CD14-positive monocyte (primary cell): ENCODE results near the gene CSE1L. TPM values are rescaled to one million over a fixed set of nuclear protein-coding genes. Genes with fewer than 3 reads are reported as not detected.
"Not testable (repeated sequence)": the region's sequence is repeated elsewhere in the genome, so short reads cannot be mapped to it uniquely, and the experiment has no call there.

ENCODE experiments used
- DNase-seq, 3 donors: peaks; one replicate each; pipeline ENCODE4 v3.0.0-alpha.2; 2011 to 2022
- H2AFZ ChIP-seq: 2 replicates; pipeline ENCODE4 v1.6.0; 2012; ENCODE audit warnings: mild to moderate bottlenecking, low read depth, low read length, inconsistent platforms; ENCODE audit not compliant: insufficient read depth, poor library complexity, severe bottlenecking
- H3K27ac ChIP-seq, 2 donors: 1 replicate in 1 of 2; 2 replicates in 1 of 2; pipeline ENCODE4 v1.5.1; 2012 to 2013; ENCODE audit warnings: low read length in 2 of 2, control low read depth in 1 of 2, inconsistent platforms in 1 of 2, low read depth in 1 of 2, mild to moderate bottlenecking in 1 of 2
- H3K27me3 ChIP-seq, 2 donors: one replicate each; pipeline versions ENCODE4 v1.6.0 to v1.6.1; 2011 to 2013; ENCODE audit warnings: low read length in 2 of 2; ENCODE audit not compliant: control insufficient read depth in 2 of 2, insufficient read depth in 2 of 2
- H3K36me3 ChIP-seq, 2 donors: replicated peaks in 1 of 2; 1 replicate in 1 of 2; 2 replicates in 1 of 2; pipeline versions ENCODE4 v1.5.1 to v1.6.1; 2012 to 2013; ENCODE audit warnings: low read length in 2 of 2, control low read depth in 1 of 2, inconsistent platforms in 1 of 2, mild to moderate bottlenecking in 1 of 2; ENCODE audit not compliant: insufficient read depth in 2 of 2, control insufficient read depth in 1 of 2
- H3K4me1 ChIP-seq, 2 donors: 1 replicate in 1 of 2; 2 replicates in 1 of 2; pipeline versions ENCODE4 v1.5.1 to v1.6.1; 2012 to 2013; ENCODE audit warnings: low read length in 2 of 2, control low read depth in 1 of 2, inconsistent platforms in 1 of 2, mild to moderate bottlenecking in 1 of 2, moderate library complexity in 1 of 2; ENCODE audit not compliant: insufficient read depth in 2 of 2, control insufficient read depth in 1 of 2
- H3K4me2 ChIP-seq: replicated peaks from 2 replicates; pipeline ENCODE3; 2012; ENCODE audit warnings: low read length, moderate library complexity, mild to moderate bottlenecking; ENCODE audit not compliant: poor library complexity, severe bottlenecking; ENCODE audit errors: extremely low read depth
- H3K4me3 ChIP-seq, 3 experiments: fragments of 200-600 bp in 1 of 3; sonication (generic) in 1 of 3; replicated peaks in 1 of 3; 1 replicate in 2 of 3; 2 replicates in 1 of 3; pipeline ENCODE4 v1.5.1; 2011 to 2013; ENCODE audit warnings: low read length in 3 of 3, mild to moderate bottlenecking in 3 of 3, control low read depth in 2 of 3, low read depth in 2 of 3, inconsistent platforms in 1 of 3, moderate library complexity in 1 of 3
- H3K79me2 ChIP-seq: 2 replicates; pipeline ENCODE4 v1.6.0; 2012; ENCODE audit warnings: mild to moderate bottlenecking, control low read depth, inconsistent platforms, low read length, moderate library complexity; ENCODE audit not compliant: insufficient read depth
- H3K9ac ChIP-seq: 2 replicates; pipeline ENCODE4 v1.6.0; 2017; ENCODE audit warnings: low read length, mild to moderate bottlenecking; ENCODE audit not compliant: insufficient read depth, poor library complexity, severe bottlenecking
- H3K9me3 ChIP-seq, 2 donors: replicated peaks in 1 of 2; 1 replicate in 1 of 2; 2 replicates in 1 of 2; pipeline versions ENCODE4 v1.5.1 to v1.6.1; 2012 to 2013; ENCODE audit warnings: low read length in 2 of 2, control low read depth in 1 of 2; ENCODE audit not compliant: control insufficient read depth in 1 of 2, insufficient read depth in 1 of 2
- H4K20me1 ChIP-seq: 2 replicates; pipeline ENCODE4 v1.6.0; 2012; ENCODE audit warnings: mild to moderate bottlenecking, low read length, control low read depth, moderate library complexity; ENCODE audit not compliant: insufficient read depth
- H3K27ac Mint-ChIP-seq, 7 donors: one replicate each; pipeline ENCODE4 v1.8.0; 2020; ENCODE audit warnings: mild to moderate bottlenecking in 7 of 7, mixed read lengths in 7 of 7, moderate library complexity in 6 of 7, inconsistent platforms in 2 of 7
- H3K27me3 Mint-ChIP-seq, 3 donors: one replicate each; pipeline ENCODE4 v1.8.0; 2021 to 2022; ENCODE audit warnings: low read depth in 3 of 3, mild to moderate bottlenecking in 3 of 3, mixed read lengths in 3 of 3, moderate library complexity in 3 of 3, inconsistent platforms in 1 of 3
- H3K36me3 Mint-ChIP-seq, 2 donors: one replicate each; pipeline ENCODE4 v1.8.0; 2020; ENCODE audit warnings: mixed read lengths in 2 of 2, inconsistent platforms in 1 of 2, mild to moderate bottlenecking in 1 of 2
- H3K4me1 Mint-ChIP-seq: one replicate; pipeline ENCODE4 v1.8.0; 2020; ENCODE audit warnings: mild to moderate bottlenecking, mixed read lengths
- H3K4me3 Mint-ChIP-seq, 2 donors: one replicate each; pipeline ENCODE4 v1.8.0; 2020; ENCODE audit warnings: mild to moderate bottlenecking in 2 of 2, mixed read lengths in 2 of 2, moderate library complexity in 1 of 2
- H3K9me3 Mint-ChIP-seq, 7 donors: one replicate each; pipeline ENCODE4 v1.8.0; 2020 to 2022; ENCODE audit warnings: mixed read lengths in 7 of 7, mild to moderate bottlenecking in 6 of 7, moderate library complexity in 6 of 7, inconsistent platforms in 2 of 7
- CTCF ChIP-seq: fragments of 200-600 bp; IDR thresholded peaks from one replicate; pipeline ENCODE4 v1.8.0; 2022; ENCODE audit warnings: antibody characterized with exemption, mild to moderate bottlenecking
- WGBS: methylation state at CpG from one replicate; pipeline ENCODE4 v1.1.5; 2013; ENCODE audit warnings: missing lambda C conversion rate; ENCODE audit not compliant: insufficient coverage; 5-methylcytosine and 5-hydroxymethylcytosine counted together
- intact Hi-C, 2 donors: fragments of 100-400 bp; cut with micrococcal nuclease; formaldehyde crosslinking; loops; one replicate each; pipeline versions ENCODE4 v1.15.0 to v1.15.1; 2023
- polyA plus RNA-seq, 3 donors: library from polyadenylated mRNA; depleted of rRNA in 1 of 3; unstranded in 2 of 3; stranded (reverse) in 1 of 3; fragments of 300-500 nt in 2 of 3; fragments of >200 nt in 1 of 3; fragmentation: Illumina TruSeq in 2 of 3; gene quantifications; 1 replicate in 2 of 3; 2 replicates in 1 of 3; pipeline ENCODE4 v1.2.3, GENCODE V29; 2012 to 2021

Gene CSE1L
- polyA plus RNA-seq, 3 donors, result 8.5 to 22.0 (median 19.4) TPM

GRCh38 chr20:49132995-49133478 lies 86.9 kb downstream of the CSE1L start:
- H3K27ac Mint-ChIP-seq, result peak overlapping the region in 1 of 7 donors; percentile 9
- Histone ChIP-seq H3K27me3 (no peaks in the 10 kb centered on the region), H4K20me1 (peaks cover 32% of the 10 kb centered on the region), H3K9ac (no peak overlapping the region), H3K79me2 (peaks cover 3% of the 10 kb centered on the region), H3K9me3 (no peaks in the 10 kb centered on the region), H3K36me3 (peaks cover 51 to 78% of the 10 kb centered on the region in 2 donors), H3K27ac (peak overlapping the region in 1 of 2 donors; percentile 24), H3K4me3 (no peak overlapping the region), H3K4me1 (no peaks in the 10 kb centered on the region), H3K4me2 (no peak overlapping the region), H2AFZ (no peak overlapping the region)
- no peaks in the 10 kb centered on the region for H3K9me3 Mint-ChIP-seq
- peak; percentile 53 for TF ChIP-seq CTCF
- intact Hi-C loops, result loop anchor here (1.0 to 10.0 kb wide), 2 partner anchors 82 to 84 kb away; partner anchors contain the start of gene DDX27 (in 1 of the 2)
- 52% methylated on average over 3 of the region's 5 CpGs for WGBS
- no peaks in the 10 kb centered on the region for H3K27me3 Mint-ChIP-seq
- H3K4me1 Mint-ChIP-seq, result no peaks in the 10 kb centered on the region
- peak; percentile 19 to 45 (median 26) for DNase-seq
- peaks cover 61 to 90% of the 10 kb centered on the region in 2 donors for H3K36me3 Mint-ChIP-seq
- H3K4me3 Mint-ChIP-seq, result no peak overlapping the region

GRCh38 chr20:49133571-49133970 lies 87.5 kb downstream of the CSE1L start:
- Mint-ChIP-seq H3K4me3 (no peak overlapping the region), H3K4me1 (no peaks in the 10 kb centered on the region), H3K36me3 (peaks cover 61 to 85% of the 10 kb centered on the region in 2 donors), H3K9me3 (no peaks in the 10 kb centered on the region), H3K27ac (peak overlapping the region in 3 of 7 donors; percentile 9 to 71 (median 22)), H3K27me3 (no peaks in the 10 kb centered on the region)
- H3K4me1 ChIP-seq, result no peaks in the 10 kb centered on the region
- H2AFZ ChIP-seq, result no peak overlapping the region
- H3K4me2 ChIP-seq, result no peak overlapping the region
- H3K27me3 ChIP-seq, result no peaks in the 10 kb centered on the region
- no peak for DNase-seq
- H3K4me3 ChIP-seq, result no peak overlapping the region
- peak overlapping the region in 1 of 2 donors; percentile 24 for H3K27ac ChIP-seq
- WGBS, result no CpG with 5 or more reads among the region's 3 CpGs
- H3K9me3 ChIP-seq, result no peaks in the 10 kb centered on the region
- peaks cover 47 to 75% of the 10 kb centered on the region in 2 donors for H3K36me3 ChIP-seq
- no peak overlapping the region for H3K9ac ChIP-seq
- no peak for TF ChIP-seq CTCF
- H3K79me2 ChIP-seq, result peaks cover 4% of the 10 kb centered on the region
- intact Hi-C loops, result loop anchor here (1.0 to 10.0 kb wide), 2 partner anchors 81 to 84 kb away; partner anchors contain the start of gene DDX27 (in 1 of the 2)
- H4K20me1 ChIP-seq, result peaks cover 35% of the 10 kb centered on the region

GRCh38 chr20:49134797-49135196 lies 88.7 kb downstream of the CSE1L start:
- not testable (repeated sequence) for H3K27me3 ChIP-seq, H3K4me1 Mint-ChIP-seq, H3K4me2 ChIP-seq, H3K4me3 ChIP-seq, H3K9me3 Mint-ChIP-seq, H3K27ac ChIP-seq, H3K9ac ChIP-seq, H3K9me3 ChIP-seq, H3K79me2 ChIP-seq, H3K27me3 Mint-ChIP-seq, DNase-seq, H3K4me1 ChIP-seq, H2AFZ ChIP-seq, H3K4me3 Mint-ChIP-seq
- H3K36me3 Mint-ChIP-seq, result peaks cover 66 to 85% of the 10 kb centered on the region in 2 donors
- Histone ChIP-seq H3K36me3 (peaks cover 49 to 82% of the 10 kb centered on the region in 2 donors), H4K20me1 (peaks cover 39% of the 10 kb centered on the region)
- intact Hi-C loops, result loop anchor here in 1 of 2 donors (10.0 kb wide), 1 partner anchor 80 kb away; the partner anchor contains the start of gene DDX27
- WGBS, result 92% methylated on average over 7 of the region's 8 CpGs
- H3K27ac Mint-ChIP-seq, result peak overlapping the region in 1 of 7 donors; percentile 63
